DMS114 treated with DMSO at 0.1 percent for 48 hours (cell line): ENCODE data around the gene CALD1.

ENCODE experiments used
- DNase-seq: peaks from one replicate; lab custom pipeline; 2025; ENCODE audit not compliant: unreplicated experiment; lab: John Stamatoyannopoulos, UW

Gene CALD1

DNA sequence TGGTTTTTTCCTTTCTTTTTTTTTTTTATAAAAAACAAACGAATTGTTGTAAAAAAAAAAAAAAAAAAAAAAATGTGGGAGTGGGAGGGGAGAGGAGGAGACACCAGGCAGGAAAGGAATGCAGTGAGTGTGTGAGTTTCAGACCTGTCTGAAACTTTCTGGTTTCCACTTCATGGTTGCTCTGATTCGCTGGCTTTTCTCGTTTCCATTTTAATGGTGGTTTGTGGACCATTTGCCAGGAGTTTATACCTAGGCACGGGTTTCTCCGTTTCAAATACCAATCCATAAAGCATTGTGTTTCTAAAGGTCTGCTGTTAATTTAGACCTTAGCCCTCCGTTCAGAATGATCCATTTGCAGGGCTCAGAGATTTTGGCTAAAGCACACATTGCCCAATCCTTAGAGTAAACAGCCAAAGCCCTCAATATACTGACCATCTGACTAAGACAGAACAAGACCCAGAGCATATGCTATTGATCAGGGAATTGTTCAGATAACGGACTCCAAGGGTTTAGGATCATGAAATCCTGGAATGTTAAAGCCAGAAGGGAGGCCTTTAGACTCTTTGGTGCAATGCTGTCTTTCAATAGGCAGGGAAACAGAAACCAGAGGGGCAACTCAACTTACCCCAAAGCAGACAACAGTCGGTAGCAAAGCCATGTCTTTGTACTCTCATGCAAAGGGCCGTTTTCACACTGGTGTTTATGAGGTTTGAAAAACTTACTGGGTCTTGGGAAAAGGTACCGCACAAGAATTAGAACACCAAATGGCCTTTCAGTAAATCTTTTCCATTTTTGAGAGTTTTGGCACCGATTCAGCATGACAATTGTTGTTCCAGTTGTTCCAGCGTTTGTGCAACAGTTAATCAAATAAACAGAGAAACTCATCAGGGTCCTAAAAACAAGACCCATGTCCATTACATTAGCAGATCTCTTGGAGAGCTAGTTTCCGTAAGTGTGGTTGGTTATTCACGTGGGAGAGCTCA is 112.6 kb downstream of the CALD1 start:
- no peak for DNase-seq

DNA sequence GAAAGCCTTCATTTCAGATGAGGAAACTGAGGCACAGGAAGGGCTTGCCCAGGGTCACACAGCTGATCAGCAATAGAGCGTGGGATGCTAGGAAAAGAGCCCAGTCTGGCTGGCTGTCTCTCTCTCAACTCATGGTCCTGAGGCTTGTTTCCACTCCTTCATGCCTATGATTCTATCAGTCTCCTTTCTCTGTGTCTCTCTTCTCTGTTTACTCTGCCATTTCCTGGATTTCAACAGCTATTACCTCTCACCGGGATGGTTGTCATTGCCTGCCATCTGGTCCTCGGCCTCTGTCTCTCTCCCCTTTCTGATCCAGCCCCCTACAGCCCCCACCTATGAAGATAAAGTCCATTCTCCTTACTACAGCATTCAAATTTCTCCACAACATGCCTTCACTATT is 113.5 kb downstream of the CALD1 start:
- DNase-seq = no peak

DNA sequence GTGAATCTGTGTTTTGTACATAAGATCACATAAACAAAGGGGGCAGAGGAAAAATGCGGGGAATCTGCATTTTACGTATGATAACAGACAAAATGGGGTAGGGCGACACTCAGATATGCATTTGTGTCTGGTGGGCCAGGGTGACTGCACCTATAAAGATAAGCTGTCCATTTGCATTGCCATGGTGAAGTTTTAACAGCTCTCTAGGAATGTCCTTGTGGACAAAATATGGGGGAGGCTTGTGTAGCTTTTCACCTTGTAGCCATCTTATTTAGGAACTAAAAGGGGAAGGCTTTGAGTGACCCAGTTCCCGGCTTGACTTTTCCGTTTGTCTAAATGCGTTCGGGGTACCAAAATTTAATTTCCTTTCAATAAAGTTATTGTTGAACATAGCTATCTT is 114.5 kb downstream of the CALD1 start:
- DNase-seq = no peak

DNA sequence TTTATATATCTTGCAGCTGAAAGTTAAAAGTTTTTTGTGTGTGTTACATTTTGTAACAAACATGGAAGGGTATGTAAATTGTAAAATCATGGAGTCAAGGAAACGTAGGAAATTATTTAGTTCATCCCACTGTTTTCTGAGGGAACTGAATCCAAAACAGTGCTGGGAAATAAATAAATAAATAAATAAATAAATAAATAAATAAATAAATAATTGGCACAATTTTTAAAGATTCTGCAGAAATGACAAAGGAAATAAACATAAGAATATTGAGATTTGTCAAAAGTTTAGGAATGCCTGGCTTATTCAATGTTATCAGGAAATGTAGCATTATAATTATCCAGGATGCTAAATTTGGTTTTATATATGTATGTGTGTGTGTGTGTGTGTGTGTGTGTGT is 115.5 kb downstream of the CALD1 start:
- no peak for DNase-seq

DNA sequence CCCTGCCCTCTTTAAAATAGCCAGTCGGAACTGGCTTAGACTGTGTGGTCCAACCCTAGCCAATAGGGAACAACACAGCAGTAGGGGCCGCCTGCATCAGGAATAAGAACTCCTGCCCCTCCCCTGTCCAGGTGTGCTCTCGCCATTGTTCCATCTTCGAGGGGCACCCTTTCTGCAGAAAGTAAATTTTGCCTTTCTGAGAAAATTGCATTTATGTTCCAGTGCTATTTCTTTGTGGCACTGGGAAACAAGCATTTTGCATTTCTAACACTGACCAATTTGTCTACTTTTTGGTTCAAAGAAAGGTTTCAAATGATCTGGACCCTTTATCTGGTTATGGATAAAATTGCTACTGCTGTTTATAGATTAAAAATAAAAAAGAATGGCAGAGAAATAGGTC is 116.6 kb downstream of the CALD1 start:
- no peak for DNase-seq

DNA sequence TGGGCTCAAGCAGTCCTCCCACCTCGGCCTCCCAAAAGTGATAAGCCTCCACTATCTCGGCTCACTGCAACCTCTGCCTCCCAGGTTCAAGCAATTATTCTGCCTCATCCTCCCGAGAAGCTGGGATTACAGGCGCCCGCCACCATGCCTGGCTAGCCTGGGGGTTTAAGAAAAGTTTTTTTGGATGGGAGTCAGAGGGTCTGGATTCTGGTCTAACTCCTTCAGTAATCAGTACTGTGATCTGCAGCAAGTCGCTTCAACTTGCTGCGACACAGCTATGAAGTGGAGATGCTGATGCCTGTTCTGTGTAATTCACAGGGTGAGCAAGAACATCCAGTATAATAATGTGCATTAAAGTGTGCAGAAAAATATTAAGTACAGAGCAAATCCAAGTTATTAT is 118.5 kb downstream of the CALD1 start:
- no peak for DNase-seq

DNA sequence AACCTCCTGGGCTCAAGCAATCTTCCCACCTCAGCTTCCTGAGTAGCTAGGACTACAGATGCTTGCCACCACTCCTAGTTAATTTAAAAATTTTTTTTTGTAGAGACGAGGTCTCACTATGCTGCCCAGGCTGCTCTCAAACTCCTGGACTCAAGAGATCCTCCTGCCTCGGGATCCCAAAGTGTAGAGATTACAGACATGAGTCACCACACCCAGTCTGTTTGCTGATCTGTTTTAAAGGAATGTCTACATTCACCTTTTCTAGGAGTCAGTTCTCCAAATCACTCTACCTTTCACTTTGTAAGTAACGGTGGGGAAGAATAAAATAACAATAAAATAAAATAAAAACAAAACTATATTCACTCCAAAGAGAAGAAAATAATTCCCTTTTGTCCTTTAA is 120.3 kb downstream of the CALD1 start:
- no peak for DNase-seq

DNA sequence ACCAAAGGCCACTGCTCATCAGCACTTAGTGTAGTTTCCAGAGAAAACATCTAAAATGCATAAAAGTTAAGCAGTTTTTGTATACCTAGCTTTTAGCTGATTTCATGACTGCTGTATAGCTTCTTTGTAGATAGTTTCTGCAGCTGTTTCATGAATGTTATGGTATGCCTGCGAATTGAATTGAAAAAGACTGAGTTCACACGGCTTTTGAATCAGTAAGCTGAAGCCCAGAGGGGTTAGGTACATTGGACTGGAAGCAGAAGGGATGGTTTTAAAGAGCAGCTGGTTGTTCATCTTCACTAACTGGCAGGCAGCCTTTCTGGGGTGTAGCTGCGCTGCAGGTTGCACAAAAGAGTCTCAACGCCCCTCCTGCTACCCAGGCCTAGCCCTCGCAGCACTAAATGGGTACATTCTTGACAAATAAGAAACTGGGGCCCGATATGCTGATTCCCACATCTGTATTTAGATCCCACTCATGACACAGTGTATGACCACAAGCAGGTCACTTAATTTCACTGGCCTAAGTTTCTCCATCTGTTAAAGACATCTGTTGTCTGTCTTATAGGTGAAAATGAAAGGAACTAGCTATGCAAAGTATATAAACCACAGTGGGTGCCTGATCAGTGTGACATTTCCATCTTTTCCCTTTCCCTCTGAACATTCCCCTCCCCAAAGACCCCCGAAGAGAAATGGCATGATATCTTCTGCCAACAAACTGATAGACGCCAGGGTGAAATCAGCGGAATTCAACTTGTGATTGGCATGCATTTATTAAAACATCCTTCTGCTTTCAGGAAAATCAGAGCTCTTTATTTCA is 120.9 kb downstream of the CALD1 start:
- no peak for DNase-seq

DNA sequence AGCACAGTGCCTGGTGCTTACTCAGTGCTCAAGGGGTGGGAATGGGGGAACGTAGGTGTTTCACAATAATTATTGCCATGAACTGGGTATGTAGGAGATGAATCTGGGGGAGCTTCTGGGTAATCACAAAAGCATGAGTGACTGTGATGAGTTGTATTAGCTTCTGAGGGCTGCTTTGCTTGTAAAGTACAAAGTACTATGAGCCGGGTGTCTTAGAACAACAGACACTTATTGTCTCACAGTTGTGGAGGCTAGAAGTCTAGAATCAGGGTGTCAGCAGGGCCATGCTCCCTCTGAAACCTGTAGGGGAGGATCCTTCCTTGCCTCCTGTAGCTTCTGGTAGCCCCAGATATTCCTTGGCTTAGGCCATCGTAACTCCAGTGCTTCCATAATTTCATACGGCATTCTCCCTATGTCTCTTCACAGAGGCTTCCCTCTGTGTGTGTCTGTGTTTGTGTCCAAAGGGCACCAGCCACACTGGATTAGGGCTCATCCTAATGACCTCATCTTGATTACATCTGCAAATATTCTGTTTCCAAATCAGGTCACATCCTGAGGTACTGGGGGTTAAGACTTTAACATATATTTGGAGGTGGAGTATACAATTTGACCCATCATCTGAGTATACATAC is 122.1 kb downstream of the CALD1 start:
- DNase-seq = no peak

DNA sequence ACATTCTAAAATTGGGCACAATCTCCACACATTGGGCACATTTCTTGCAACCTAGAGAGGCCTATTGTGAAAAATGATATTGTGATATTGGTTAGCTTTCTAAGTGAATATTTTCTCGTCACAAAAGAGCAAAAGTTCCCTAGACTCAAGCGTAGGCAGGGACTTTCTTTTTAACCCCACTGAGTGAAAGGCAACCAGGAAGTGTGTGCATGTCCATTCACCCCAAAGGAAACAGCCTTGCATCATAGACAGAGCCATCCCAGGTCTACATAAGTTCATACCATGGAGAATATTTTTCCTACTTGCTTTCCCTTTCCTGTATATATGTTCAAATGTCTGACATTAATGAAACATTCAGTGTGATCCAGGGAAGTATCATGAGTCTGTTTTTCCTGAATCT is 122.6 kb downstream of the CALD1 start:
- DNase-seq = no peak

DNA sequence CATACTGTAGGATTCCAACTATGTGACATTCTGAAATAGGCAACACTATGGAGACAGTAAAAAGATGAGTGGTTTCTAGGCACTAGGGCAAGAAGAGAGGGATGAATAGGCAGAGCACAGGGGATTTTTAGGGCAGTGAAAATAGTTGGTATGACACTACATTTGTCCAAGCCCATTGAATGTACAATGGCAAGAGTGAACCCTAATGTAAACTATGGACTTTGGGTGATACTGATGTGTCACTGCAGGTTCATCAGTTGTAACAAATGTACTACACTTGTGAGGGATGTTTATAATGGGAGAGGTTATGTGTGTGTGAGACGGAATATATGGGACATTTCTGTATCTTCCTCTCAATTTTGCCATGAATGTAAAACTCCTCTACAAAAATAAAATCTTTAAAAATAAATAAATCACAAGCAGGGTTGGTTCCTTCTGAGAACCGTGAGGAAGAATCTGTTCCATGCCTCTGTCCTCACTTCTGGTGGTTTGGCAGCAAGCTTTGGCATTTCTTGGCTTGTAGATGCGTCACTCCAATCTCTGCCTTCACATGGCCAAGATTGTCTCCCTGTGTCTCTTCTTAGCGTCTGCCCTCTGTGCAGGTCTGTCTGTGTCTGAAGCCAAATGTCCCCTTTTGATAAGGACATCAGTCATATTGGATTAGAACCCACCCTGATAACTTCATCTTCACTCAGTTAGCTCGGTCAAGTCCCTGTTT is 123.8 kb downstream of the CALD1 start:
- DNase-seq = no peak

DNA sequence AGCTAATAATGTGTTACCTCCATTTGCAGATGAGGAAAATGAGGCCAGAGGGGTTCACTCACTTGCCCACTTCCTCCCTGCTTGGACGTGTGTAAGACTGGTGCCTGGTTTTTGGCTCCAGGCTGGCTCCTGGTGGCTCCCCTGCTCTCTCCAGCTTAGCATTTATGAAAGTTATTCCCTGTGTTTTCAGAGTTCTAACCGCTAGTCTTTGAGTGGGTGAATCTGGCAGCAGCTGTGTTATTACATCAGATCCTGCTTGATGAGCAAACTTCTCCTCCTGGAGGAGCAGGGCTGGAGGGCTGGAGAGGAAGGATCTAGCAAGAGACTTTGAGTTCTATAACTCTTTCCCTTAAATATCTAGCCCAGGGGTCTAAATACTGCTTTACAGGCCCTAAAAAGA is 125.9 kb downstream of the CALD1 start:
- DNase-seq = no peak

DNA sequence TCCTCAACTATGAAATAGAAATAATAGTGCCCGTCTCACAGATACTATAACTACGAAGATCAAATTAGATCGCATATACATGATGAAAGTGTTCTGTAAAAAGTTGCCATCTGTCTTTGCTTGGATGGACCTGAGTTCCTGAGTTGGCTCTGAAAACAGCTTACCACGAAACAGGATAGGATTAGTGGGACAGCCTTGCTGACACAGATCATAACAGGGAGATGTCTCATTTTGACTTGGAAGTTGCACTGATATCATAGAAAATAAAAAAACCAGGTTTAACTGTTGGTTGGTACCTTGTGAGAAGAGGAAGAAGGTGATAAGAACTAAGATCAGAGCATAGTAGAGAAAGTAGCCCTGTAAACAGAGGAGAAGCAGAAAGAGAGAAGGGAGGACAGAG is 127.6 kb downstream of the CALD1 start:
- DNase-seq = no peak

DNA sequence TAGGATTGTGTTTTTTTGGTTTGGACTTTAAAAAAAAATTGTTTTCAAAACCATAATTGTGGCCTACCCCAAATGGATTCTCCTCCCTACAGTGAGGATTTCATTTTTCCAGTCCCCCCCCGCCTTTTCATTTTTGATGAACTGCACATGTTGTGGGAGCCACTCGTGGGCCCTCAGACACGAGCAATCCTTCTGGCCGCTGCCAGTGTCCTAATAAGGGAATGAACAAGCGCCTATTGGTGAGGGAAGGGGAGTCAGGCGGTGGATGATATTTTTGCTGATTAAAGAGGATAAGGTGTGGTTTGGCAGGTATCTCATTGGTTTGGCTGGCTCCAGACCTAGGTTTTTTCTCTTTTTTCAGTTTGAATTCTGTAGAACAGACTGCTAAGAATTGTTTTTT is 128.2 kb downstream of the CALD1 start:
- no peak for DNase-seq

DNA sequence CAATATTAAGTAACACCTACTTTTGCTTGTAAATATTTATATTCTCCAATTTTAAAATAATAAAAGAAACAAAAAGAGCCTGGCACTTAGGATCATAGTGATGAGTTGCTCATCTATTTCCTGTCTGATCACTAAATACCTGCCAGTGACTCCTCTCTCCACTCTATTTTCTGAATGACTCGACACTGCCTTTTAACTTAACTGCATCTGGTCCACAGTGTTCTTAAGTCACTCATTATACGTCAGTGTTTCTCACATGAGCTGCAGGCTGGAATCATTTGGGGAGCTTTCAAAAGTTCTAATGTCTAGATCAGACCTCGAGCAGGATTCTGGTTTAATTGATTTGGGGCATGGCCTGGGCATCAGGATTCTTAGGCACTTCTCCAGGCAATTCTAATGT is 128.9 kb downstream of the CALD1 start:
- DNase-seq = no peak

DNA sequence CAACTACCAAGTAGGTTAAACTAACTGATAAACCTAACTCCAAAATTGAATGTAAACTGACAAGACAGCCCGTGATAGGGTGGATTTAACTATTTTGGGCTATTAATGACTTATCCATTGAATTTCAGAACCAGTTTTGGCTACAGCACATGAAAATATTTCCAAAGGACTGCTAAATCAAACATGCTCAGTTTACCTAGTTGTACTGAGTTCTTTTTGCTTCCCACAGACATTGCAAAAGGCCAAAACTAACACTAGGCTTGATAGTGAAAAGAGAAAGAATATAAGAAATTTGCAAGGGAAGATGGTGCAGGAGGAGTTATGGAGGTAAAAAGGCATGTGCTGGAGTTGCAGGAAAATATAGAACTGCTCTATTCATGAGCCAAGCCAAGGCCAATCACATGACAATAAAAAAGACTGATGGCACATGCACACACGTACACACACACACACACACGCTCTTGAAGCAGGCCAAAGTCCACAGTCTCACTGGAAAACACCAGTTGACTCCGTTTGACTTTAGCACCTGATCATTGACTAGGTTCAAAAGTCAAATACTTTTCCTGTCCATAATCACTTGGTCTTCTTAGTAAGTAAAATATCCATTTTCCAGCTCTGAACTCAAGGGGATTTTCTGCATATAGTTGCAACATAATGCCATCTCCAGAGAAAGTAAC is 130.9 kb downstream of the CALD1 start:
- no peak for DNase-seq

DNA sequence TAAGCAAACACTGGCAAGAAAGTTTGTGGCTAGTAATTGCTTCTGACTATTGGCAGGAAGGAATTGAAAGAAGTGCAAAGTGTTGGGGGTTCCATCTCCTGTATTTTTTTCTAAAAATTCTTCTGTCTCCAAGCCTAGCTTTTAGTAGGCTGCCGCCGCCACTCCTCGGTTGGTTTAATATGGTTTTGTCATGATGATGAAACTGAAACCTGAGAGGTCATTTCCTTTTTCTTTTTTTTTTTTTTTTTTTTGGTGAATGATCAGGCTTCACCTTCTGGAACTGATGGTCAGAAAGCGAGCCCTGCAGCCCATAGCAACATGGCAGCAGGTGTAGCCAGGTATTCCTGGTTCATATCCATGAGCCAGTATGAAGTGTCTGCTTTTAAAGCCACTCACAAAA is 131.5 kb downstream of the CALD1 start:
- DNase-seq = no peak

DNA sequence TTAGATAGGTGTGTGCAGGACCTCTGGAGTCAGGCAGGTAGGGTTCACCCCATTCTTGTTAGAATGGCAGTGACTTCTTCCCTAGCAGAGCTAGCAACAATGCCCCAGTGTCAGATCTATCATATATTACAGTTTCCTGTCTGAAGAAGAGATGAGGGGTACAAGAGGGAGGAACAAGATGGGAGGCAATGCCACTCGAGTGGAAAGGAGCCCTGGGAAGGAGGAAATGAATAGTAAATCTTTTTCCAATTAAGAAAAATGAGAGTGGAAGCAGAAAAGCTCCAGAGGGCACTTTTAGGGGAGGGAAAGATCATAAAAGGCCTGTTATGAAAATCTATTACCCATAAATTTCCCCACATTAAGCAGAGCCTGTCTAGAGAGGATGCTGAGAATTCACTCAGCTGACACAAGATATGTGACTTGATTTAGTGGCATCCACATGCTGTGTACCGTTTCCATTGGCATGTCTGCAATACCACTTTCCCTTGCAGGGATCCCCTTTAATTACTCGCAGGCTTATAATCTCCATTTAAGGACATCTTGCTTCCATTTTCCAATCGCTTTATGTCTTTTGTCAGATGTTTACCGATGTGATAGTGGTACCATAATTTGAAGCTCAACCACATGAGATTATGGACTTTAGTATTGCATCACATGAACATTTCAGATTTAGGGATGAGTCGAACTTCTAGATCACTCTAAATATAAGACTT is 136.9 kb downstream of the CALD1 start:
- DNase-seq = no peak

DNA sequence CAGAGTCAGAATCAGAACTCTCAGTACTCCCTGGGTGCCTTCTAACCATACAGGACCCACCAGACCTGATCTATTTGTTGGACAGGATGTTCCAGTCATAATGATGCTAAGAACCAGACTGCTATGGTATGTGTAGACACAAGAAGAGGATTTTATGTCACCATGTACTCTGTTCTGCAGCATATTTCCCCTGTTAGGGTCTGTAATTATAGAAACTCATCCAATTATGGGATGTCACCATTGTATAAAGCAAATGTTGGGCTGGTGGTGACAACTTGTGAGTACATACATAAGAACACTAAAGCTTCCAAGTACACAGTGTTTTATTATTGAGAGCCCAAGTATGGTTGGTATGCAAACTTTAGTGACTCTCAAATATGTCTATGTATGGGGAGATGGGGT is 139.8 kb downstream of the CALD1 start:
- no peak for DNase-seq
